CD4-positive, alpha-beta T cell treated with Interferon alpha-2 for 1 hour (primary cell): ENCODE measurements around the gene IPO4.

Experiments
- DNase-seq, 2 donors: peaks; one replicate each; pipeline ENCODE4 v3.0.0-alpha.2; 2020 to 2022

The IPO4 gene

GRCh38 chr14:24146978-24147760 is 41.4 kb downstream of the IPO4 start, which contains the start of gene RNF31:
RNF31 (plus strand) TSS chr14:24147498; CDS start chr14:24147699, 201 bp downstream.
- peak; percentile 97 to 98 for DNase-seq

GRCh38 chr14:24146453-24146977 is 42.1 kb downstream of the IPO4 start, which contains the start of gene PSME2:
PSME2 (minus strand) TSS chr14:24146610; CDS start chr14:24146581, 29 bp downstream.
- DNase-seq, result peak; percentile 91 to 92

- DNase-seq, result no peak
Observed at GRCh38 chr14:24145690-24146452, 42.7 kb downstream of the IPO4 start.

- DNase-seq, result no peak
Observed at GRCh38 chr14:24145219-24145618, 43.4 kb downstream of the IPO4 start.

GRCh38 chr14:24144451-24144850 is 44.2 kb downstream of the IPO4 start:
- DNase-seq, result no peak

GRCh38 chr14:24143511-24143910 is 45.1 kb downstream of the IPO4 start:
- no peak for DNase-seq

GRCh38 chr14:24141097-24141880 is 47.3 kb downstream of the IPO4 start, which contains the start of gene EMC9:
EMC9 (minus strand) TSS chr14:24141591; CDS start chr14:24141304, 287 bp downstream.
- peak; percentile 99 to 100 for DNase-seq

GRCh38 chr14:24139272-24139934 is 49.2 kb downstream of the IPO4 start:
- peak in 1 of 2 donors; percentile 30 for DNase-seq

DNA sequence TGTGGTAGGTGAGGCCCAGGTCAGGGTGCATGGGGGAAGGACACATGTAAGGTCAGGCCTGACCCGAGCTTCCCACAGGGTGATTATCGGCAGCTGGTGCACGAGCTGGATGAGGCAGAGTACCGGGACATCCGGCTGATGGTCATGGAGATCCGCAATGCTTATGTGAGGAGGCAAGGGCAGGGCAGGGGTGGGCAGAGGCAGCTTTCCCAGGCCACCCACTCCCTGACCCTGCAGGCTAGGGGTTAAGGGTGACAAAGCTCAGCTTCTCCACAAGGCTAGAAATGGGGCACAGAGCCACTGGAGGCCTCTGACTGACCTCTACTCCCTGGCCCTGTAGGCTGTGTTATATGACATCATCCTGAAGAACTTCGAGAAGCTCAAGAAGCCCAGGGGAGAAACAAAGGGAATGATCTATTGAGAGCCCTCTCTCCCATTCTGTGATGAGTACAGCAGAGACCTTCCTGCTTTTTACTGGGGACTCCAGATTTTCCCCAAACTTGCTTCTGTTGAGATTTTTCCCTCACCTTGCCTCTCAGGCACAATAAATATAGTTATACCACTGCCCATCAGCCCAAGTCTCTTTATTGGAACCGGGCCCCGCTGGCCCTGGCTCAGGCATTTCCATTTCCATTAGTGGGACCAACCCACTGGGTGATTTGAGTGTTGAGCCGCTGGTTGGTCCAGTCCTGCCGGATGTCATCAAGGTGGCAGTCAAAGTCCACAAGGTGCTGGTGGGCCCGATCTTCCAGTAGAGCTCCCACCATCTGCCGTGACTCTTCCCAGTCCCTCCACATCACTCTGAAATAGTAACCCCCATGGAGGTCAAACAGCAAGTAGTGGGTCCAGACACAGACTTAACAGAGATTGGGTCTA is 50.0 kb downstream of the IPO4 start:
- no peak for DNase-seq

DNA sequence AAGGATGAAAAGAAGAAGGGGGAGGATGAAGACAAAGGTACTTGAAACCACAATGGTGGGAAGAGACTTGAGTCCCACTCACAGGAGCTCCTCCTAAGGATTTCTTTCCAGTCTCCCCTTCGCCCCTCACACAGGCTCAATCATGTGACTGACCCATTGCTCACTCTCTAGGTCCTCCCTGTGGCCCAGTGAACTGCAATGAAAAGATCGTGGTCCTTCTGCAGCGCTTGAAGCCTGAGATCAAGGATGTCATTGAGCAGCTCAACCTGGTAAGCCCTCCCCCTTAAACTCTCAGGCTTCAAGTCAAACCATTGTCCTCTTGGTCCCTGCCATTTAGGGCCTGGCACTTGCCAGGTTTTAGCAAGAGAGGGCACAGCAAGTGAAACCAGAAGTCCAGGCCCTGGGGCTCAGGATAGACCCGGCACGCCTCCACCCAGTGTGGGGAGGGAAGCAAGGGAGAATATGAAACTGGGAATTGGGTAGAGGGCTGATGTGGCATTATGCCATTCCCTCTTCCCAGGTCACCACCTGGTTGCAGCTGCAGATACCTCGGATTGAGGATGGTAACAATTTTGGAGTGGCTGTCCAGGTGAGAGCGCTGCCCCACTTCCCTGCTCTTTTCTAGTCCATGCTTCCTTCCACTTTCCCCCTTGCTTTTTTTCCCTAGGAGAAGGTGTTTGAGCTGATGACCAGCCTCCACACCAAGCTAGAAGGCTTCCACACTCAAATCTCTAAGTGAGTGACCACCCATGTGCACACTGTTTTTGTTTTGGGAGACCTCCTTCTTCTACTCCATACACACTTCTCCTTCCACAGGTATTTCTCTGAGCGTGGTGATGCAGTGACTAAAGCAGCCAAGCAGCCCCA is 50.9 kb downstream of the IPO4 start:
- no peak for DNase-seq

GRCh38 chr14:24136684-24137528 is 51.7 kb downstream of the IPO4 start:
- DNase-seq, result no peak

DNA sequence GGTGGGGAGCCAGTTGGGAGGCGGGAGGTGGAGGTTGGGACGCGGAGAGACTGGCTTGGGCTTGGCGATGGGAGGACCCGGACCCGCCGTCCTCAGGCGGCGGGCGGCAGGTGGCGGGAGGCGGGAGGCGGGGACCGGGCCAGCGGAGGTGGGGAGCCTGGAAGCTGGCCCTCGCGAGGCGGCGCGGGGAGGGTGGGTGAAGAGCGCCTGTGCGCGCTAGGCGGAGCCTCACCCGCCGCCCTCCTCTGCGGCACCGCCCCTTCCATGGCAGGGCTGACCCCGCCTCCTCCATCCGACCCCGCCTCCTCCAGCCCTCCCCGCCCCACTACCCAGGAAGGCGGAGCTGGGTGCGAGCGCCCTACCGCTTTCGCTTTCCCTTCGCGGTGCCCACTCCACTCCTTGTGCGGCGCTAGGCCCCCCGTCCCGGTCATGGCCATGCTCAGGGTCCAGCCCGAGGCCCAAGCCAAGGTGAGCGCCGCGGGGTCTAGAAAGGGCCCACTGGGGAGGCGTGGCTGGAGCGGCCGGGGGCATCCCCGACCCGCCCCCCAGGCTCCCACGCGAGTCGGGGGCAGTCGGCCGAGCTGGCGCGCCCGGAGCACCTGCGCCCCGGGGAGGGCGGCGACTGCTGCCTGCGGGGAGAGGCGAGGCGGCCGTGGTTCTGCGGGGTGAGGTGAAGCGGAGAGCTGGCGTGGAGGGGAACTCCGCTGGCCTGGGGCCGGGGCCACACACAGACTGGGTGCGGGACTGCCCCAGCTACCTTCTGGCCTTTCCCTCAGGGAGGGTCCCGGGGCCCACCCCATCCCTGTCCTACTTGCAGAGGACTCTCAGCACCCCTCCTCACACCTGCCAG is 52.6 kb downstream of the IPO4 start, which contains the start of gene PSME1:
PSME1 (plus strand) TSS at position 361 of the 850 bp plus-strand sequence; CDS start at position 430, 69 bp downstream.
- peak; percentile 91 to 96 for DNase-seq

DNA sequence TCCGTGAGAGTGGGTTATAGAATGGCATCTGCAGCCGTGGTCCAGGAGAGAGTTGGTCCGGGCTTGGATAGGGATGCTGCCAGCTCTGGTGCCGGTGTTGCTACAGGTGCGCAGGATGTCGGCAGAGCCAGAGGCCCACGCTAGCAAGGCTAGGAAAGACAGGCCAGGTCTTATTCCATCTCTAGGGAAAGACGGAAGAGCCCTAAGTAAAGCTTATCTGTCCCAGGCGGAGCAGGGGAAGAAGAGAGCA is 53.1 kb downstream of the IPO4 start:
- no peak for DNase-seq

GRCh38 chr14:24133735-24134134 is 54.9 kb downstream of the IPO4 start:
- no peak for DNase-seq

DNA sequence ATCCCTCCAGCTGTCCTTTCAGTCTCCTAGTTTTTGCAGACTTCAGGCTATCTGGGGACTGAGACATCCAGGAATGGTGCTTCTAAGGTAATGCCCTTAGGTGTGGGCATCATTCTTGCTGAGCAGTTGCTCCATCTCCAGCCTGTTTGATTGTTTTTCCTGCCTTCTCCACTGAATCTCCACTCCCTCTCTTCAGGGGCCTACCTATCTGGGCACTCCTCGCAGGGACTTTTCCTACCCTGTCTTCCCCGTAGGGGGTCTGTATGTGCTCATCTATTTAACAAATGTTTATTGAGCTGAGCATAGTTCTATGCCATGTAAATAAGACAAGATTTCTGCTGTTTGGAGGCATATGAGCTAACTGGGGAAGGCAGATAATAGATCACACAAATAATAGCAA is 55.6 kb downstream of the IPO4 start:
- DNase-seq, result no peak

DNA sequence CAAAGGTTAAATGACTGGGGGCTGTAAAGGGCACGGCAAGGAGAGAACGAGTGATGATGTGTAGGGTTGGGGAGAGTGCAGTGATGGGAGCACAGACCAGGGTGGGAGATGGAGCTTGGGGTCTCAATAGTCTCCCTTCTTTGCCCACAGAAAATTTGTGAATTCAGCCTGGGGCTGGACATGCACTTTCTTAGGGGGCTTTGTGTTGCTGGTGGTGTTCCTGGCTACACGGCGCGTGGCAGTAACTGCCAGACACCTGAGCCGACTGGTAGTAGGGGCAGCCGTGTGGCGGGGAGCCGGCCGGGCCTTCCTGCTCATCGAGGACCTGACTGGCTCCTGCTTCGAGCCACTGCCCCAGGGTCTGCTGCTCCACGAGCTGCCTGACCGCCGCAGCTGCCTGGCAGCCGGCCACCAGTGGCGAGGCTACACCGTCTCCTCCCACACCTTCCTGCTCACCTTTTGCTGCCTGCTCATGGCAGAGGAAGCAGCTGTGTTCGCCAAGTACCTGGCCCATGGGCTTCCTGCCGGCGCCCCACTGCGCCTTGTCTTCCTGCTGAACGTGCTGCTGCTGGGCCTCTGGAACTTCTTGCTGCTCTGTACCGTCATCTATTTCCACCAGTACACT is 56.4 kb downstream of the IPO4 start:
- peak in 1 of 2 donors; percentile 33 for DNase-seq

- DNase-seq, result no peak
Observed at GRCh38 chr14:24131549-24131966, 57.1 kb downstream of the IPO4 start.
